Measurements from ENCODE around the gene SH2D2A.

Gene SH2D2A

DNA sequence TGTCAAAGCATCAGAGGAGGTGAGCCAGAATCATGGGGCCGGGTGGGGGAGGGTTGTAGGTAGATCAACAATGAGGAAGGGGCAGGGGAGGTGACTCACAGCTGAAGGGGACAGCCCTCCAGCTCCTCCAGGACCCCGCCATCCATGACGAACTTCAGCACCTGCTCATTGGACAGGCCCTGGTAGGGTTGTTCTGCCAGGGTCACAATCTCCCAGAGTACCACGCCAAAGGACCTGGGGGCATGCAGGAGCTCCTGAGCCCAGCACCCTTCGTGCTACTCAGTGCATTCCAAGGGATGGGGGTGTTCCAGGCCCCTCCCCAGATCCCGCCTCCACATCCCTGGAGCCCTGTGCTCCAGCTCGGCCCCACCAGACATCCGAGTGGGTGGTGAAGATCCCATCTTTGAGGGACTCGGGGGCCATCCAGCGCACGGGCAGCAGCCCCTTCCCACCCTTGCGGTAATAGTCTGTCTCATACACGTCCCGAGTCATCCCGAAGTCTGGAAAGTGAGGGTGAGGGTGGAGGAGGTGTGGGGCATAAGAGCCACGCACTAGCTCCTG, 24.7 kb upstream of the SH2D2A start:
- TF ChIP-seq POLR2A (IDR thresholded peaks at IDR 0.05; ENCODE audit: extremely low read depth, insufficient read length): no peak
- TF ChIP-seq, protein P1, sequence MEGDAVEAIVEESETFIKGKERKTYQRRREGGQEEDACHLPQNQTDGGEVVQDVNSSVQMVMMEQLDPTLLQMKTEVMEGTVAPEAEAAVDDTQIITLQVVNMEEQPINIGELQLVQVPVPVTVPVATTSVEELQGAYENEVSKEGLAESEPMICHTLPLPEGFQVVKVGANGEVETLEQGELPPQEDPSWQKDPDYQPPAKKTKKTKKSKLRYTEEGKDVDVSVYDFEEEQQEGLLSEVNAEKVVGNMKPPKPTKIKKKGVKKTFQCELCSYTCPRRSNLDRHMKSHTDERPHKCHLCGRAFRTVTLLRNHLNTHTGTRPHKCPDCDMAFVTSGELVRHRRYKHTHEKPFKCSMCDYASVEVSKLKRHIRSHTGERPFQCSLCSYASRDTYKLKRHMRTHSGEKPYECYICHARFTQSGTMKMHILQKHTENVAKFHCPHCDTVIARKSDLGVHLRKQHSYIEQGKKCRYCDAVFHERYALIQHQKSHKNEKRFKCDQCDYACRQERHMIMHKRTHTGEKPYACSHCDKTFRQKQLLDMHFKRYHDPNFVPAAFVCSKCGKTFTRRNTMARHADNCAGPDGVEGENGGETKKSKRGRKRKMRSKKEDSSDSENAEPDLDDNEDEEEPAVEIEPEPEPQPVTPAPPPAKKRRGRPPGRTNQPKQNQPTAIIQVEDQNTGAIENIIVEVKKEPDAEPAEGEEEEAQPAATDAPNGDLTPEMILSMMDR (IDR thresholded peaks at IDR 0.05; ENCODE audit: low read depth, low read length): no peak
- TF ChIP-seq, protein P2, sequence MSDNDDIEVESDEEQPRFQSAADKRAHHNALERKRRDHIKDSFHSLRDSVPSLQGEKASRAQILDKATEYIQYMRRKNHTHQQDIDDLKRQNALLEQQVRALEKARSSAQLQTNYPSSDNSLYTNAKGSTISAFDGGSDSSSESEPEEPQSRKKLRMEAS (IDR thresholded peaks at IDR 0.05; ENCODE audit: low read depth, low read length): no peak
- TF ChIP-seq MYC (IDR thresholded peaks at IDR 0.05; ENCODE audit: low read depth, low read length): no peak
- no peak for DNase-seq (ENCODE audit: low read depth)
- no peak overlapping the region for H3K4me3 ChIP-seq (ENCODE audit: low read depth, low read length)

DNA sequence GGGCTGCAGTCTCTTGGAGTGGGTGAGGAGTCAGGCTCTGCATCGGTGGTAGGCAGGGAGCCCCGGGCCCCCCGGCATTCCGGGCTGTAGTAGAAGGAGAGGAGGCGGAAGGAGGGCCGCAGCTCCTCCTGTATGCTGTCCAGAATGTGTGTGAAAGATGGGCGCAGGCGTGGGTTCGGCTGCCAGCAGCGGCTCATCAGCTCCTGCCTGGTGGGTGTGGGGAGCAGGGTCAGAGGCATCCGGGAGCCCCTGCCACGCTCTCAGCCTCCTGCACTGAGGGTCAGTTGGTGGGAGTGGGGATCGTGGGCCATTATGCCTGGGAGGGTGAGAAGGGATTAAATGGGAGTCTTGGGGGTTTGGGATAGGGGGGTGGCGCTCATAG, 24.2 kb upstream of the SH2D2A start:
- DNase-seq (ENCODE audit: low read depth): no peak
- H3K4me3 ChIP-seq (ENCODE audit: low read depth, low read length): no peak overlapping the region
- TF ChIP-seq, protein P2 (IDR thresholded peaks at IDR 0.05; ENCODE audit: low read depth, low read length): no peak
- TF ChIP-seq POLR2A (IDR thresholded peaks at IDR 0.05; ENCODE audit: extremely low read depth, insufficient read length): no peak
- TF ChIP-seq, protein P1 (IDR thresholded peaks at IDR 0.05; ENCODE audit: low read depth, low read length): no peak
- TF ChIP-seq MYC (IDR thresholded peaks at IDR 0.05; ENCODE audit: low read depth, low read length): no peak

DNA sequence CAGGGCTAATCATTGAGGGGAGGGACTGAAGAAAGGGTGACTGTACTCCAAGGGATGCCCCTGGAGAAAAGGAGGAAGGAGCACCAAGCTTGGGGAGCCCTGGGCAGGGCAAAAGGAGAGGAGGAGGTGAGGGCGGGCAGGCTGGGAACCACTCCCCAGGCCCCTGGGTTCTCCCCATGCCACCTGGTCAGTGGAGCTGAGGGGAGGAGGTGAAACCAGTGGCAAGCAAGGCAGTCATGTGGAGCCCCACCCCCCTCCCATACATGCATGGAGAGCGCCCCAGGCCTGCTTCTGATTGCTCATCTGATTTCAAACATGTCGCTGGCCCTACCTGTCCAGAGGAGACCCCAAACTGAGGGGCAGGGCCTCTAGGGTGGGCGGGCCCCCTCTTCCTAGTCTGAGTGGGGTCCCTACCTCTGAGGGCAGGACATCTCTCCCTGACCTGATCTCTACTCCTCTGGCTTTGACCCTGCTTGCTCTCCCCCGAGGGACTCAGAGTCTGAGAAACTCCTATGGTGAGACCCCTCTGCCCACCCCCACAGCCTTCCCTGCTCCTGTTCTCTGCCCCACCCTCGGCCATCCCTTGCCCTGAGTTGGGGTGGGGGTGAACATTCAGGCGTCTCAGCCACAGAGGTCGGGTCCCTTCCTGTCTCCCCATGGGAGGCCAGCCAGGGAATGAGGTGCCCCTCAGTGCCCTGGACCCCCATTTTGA, 23.7 kb upstream of the SH2D2A start:
- H3K4me3 ChIP-seq (ENCODE audit: low read depth, low read length): no peak overlapping the region
- TF ChIP-seq MYC (IDR thresholded peaks at IDR 0.05; ENCODE audit: low read depth, low read length): no peak
- no peak for DNase-seq (ENCODE audit: low read depth)

DNA sequence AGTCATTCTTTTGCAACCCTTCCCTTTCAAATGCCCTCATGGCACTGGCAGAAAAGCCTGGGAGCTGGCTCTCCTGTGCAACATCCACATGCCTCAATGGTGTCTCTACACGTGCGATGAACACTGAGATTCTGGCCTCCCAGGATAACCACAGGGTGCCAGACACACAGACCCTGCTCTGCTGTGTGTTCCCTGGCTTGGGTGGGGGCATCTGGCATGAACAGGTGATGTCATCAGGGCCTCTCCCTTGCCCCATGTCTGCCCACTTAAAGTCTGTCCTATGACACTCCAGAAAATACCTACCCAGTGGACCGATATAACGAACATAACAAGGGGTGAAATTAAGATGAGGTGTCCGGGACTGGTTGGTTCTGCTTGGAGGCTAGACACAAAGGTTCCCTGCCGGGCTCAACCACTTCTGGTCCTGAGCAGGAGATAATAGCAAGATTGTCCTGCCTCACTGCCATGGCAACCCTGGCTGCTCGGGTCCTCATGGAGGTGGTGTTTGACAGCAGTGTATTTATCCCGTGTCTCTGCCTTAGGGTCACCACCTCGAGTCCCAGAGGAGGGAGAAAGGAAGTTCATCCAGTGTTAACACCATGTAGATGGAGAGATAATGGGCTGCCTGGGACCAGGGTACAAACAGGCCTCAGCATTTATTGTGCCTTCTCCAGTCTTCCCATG, 22.9 kb upstream of the SH2D2A start:
- TF ChIP-seq, protein P1 (IDR thresholded peaks at IDR 0.05; ENCODE audit: low read depth, low read length): no peak
- TF ChIP-seq, protein P2 (IDR thresholded peaks at IDR 0.05; ENCODE audit: low read depth, low read length): no peak
- TF ChIP-seq MYC (IDR thresholded peaks at IDR 0.05; ENCODE audit: low read depth, low read length) (no peak), POLR2A (IDR thresholded peaks at IDR 0.05; ENCODE audit: extremely low read depth, insufficient read length) (no peak)
- no peak overlapping the region for H3K4me3 ChIP-seq (ENCODE audit: low read depth, low read length)
- no peak for DNase-seq (ENCODE audit: low read depth)

DNA sequence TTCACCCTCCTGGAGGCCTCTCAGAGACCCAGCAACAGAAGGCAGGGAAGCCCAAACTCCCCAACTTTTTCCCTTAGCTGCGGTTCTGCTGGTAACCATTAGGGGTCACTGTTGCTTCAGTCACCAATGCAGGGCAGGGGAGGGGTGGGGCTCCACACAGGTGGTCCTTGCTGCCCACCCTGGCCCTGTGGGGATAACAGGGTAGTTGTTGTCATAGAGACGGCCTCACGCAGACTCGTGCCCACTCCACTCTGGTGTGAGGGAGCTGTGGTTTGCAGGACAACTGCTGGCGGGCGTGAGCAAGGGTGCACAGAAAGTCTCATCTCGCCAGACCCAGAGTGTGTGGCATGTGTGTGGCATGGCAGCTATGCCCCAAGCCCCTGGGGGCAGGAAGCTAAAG, 22.3 kb upstream of the SH2D2A start:
- TF ChIP-seq, protein P1 (IDR thresholded peaks at IDR 0.05; ENCODE audit: low read depth, low read length): peak; percentile 79
- TF ChIP-seq MYC (IDR thresholded peaks at IDR 0.05; ENCODE audit: low read depth, low read length): no peak
- peak; percentile 43 for DNase-seq (ENCODE audit: low read depth)
- H3K4me3 ChIP-seq (ENCODE audit: low read depth, low read length): no peak overlapping the region

DNA sequence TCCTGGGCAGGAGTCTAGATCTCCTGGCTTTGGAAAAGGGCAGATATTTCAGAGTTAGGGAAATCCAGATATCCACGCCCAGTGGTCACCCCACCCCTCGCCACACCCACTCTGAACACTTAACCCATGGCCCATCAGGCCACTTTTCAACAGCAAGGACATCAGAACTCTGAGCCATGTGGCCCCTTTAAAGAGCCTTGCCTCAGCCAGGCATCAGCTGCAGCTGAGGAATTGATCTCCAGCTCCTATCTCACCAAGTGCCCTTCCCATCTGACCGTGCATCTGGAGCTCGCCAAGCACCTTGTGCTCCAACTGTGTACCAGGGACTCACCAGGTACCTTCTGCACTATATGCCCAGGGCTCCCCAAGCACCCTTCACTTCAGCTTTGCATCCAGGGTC, 20.2 kb upstream of the SH2D2A start:
- H3K4me3 ChIP-seq (ENCODE audit: low read depth, low read length): no peak overlapping the region
- no peak for TF ChIP-seq MYC (IDR thresholded peaks at IDR 0.05; ENCODE audit: low read depth, low read length)
- TF ChIP-seq, protein P1 (IDR thresholded peaks at IDR 0.05; ENCODE audit: low read depth, low read length): no peak
- TF ChIP-seq, protein P2 (IDR thresholded peaks at IDR 0.05; ENCODE audit: low read depth, low read length): no peak
- TF ChIP-seq POLR2A (IDR thresholded peaks at IDR 0.05; ENCODE audit: extremely low read depth, insufficient read length): no peak
- no peak for DNase-seq (ENCODE audit: low read depth)

Data from NB4 (cell line).